Fibroblast of skin of right biceps (primary cell): ENCODE measurements around the gene MAPKBP1.

ENCODE experiments used
- DNase-seq: peaks from one replicate; pipeline ENCODE4 v3.0.0-alpha.2; 2013

Gene MAPKBP1

GRCh38 chr15:41789236-41789635 is 15.0 kb downstream of the MAPKBP1 start:
- no peak for DNase-seq

- DNase-seq: no peak
These were observed 15.4 kb downstream of the MAPKBP1 start for GRCh38 chr15:41789662-41790061.

- no peak for DNase-seq
These were observed 15.9 kb downstream of the MAPKBP1 start for GRCh38 chr15:41790169-41790568.

- DNase-seq: peak; percentile 76
These were observed 16.7 kb downstream of the MAPKBP1 start for GRCh38 chr15:41790756-41791546.

- DNase-seq: no peak
These were observed 17.3 kb downstream of the MAPKBP1 start for GRCh38 chr15:41791547-41791937.

GRCh38 chr15:41792000-41792637 is 17.8 kb downstream of the MAPKBP1 start:
- DNase-seq: no peak

GRCh38 chr15:41794081-41794480 is 19.8 kb downstream of the MAPKBP1 start:
- peak; percentile 30 for DNase-seq

- DNase-seq: peak; percentile 80
These were observed 21.9 kb downstream of the MAPKBP1 start for GRCh38 chr15:41795996-41796856.

GRCh38 chr15:41797201-41797944 is 23.1 kb downstream of the MAPKBP1 start:
- DNase-seq: no peak

- DNase-seq: no peak
These were observed 24.6 kb downstream of the MAPKBP1 start for GRCh38 chr15:41798607-41799487.

GRCh38 chr15:41799488-41799805 is 25.2 kb downstream of the MAPKBP1 start:
- no peak for DNase-seq

- no peak for DNase-seq
These were observed 26.9 kb downstream of the MAPKBP1 start for GRCh38 chr15:41801185-41801584.

- peak; percentile 56 for DNase-seq
These were observed 27.7 kb downstream of the MAPKBP1 start for GRCh38 chr15:41801850-41802455.

- DNase-seq: no peak
These were observed 30.1 kb downstream of the MAPKBP1 start for GRCh38 chr15:41804361-41804760.

- no peak for DNase-seq
These were observed 30.8 kb downstream of the MAPKBP1 start for GRCh38 chr15:41804916-41805666.

- no peak for DNase-seq
These were observed 31.4 kb downstream of the MAPKBP1 start for GRCh38 chr15:41805711-41806110.

GRCh38 chr15:41806291-41807181 is 32.3 kb downstream of the MAPKBP1 start:
- DNase-seq: no peak

- DNase-seq: peak; percentile 25
These were observed 34.8 kb downstream of the MAPKBP1 start for GRCh38 chr15:41809121-41809520.

GRCh38 chr15:41809526-41810220 is 35.4 kb downstream of the MAPKBP1 start:
- DNase-seq: no peak
